ENCODE results near the gene RAP1GAP2. TPM values are rescaled to one million over a fixed set of nuclear protein-coding genes. Genes with fewer than 3 reads are reported as not detected.

RAP1GAP2 gene
- total RNA-seq, 1 donor from 2014 or later = 17.0 TPM

DNA sequence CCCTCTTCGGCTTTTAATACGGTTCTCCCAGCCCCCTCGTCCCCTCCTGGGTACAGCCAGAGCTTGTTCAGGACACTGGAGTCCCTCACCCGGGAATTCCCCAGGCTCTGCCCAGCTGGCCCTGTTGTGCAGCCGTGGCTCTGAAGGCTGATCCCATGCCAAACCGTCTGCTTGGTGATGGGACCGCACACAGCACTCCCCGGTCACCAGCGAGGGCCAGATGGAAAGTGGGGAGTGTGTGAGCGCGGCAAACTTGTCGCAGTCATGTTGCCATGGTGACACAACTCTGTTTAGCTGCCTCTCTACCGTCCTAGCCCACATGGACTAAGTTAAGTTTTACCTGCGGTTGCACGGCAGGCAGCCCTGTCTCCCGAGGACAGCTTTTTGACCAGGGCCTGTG lies 107.9 kb downstream of the RAP1GAP2 start:
- DNase-seq (peak; percentile 48), ATAC-seq (peak; percentile 73)
- Histone ChIP-seq H3K27me3 (ENCODE audit: low read depth) (no peaks in the 10 kb centered on the region), H3K36me3 (no peaks in the 10 kb centered on the region), H3K27ac (no peak overlapping the region), H3K4me3 (no peak overlapping the region), H3K9me3 (no peaks in the 10 kb centered on the region), H3K4me1 (no peaks in the 10 kb centered on the region)
- TF ChIP-seq, protein P1, sequence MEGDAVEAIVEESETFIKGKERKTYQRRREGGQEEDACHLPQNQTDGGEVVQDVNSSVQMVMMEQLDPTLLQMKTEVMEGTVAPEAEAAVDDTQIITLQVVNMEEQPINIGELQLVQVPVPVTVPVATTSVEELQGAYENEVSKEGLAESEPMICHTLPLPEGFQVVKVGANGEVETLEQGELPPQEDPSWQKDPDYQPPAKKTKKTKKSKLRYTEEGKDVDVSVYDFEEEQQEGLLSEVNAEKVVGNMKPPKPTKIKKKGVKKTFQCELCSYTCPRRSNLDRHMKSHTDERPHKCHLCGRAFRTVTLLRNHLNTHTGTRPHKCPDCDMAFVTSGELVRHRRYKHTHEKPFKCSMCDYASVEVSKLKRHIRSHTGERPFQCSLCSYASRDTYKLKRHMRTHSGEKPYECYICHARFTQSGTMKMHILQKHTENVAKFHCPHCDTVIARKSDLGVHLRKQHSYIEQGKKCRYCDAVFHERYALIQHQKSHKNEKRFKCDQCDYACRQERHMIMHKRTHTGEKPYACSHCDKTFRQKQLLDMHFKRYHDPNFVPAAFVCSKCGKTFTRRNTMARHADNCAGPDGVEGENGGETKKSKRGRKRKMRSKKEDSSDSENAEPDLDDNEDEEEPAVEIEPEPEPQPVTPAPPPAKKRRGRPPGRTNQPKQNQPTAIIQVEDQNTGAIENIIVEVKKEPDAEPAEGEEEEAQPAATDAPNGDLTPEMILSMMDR (IDR thresholded peaks at IDR 0.05) = no peak
- intact Hi-C loops (cut with DNase I) = no loop called here

DNA sequence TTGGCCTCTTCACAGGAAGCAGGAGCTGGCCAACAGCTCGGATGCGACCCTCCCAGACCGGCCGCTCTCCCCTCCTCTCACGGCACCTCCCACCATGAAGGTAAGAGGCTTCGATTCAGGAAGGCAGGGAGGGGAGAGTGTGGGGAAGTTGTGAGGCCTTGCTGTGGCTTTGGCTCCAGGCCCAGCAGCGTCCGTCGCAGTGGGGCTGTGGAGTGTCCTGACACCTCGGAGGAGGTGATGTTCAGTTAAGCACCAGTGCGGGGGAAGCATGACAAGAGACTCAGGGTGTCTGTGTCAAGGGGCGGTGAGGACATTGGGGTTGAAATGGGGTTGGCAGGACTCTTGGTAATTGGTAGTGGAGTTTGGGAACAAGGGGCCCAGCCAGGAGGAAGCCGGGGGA lies 109.0 kb downstream of the RAP1GAP2 start:
- H3K4me1 ChIP-seq = no peaks in the 10 kb centered on the region
- H3K4me3 ChIP-seq = no peak overlapping the region
- DNase-seq = no peak
- H3K27ac ChIP-seq = no peak overlapping the region
- intact Hi-C loops (cut with DNase I) = no loop called here
- H3K9me3 ChIP-seq = no peaks in the 10 kb centered on the region
- H3K27me3 ChIP-seq (ENCODE audit: low read depth) = no peaks in the 10 kb centered on the region
- TF ChIP-seq, protein P1 (IDR thresholded peaks at IDR 0.05) = no peak
- H3K36me3 ChIP-seq = no peaks in the 10 kb centered on the region
- no peak for ATAC-seq

DNA sequence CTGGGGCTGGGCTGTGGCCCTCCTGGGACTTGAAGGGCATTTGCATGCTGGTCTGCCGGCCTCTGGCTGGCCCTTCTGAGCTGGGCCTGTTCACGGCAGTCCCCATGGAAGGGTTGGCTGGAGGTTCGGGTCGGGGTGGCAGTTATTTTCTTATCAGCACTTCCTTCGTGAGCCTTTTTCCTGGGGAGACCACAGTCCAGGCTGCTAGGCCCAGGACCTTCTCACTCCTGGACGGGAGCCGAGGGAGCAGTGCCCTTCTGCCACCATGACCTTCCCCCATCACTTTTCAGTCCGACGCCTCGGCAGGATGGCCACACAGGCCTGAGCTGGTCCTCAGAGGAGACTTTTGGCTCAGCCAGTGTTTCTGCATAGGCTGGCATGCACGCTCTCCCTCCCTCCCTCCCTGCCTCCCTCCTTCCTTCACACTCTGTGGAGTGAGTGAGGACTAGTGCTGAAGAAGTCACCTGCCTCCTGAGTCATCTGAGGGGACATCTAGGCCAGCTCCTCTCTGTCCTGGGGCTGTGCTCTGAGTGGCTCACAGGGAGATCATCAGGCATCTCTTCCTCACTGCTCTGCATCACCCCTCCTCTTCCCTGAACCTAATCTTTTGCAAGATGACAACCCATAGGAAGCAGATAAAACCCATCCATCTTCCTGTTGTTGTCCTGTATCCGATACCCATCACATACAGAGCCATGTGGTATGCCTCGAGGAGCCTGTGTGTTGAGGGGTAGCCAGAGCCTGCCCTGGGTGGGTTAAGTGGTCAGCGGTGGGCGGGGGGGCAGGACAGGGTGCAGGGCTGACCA lies 109.7 kb downstream of the RAP1GAP2 start:
- no peaks in the 10 kb centered on the region for H3K9me3 ChIP-seq
- no peaks in the 10 kb centered on the region for H3K36me3 ChIP-seq
- DNase-seq = no peak
- no peaks in the 10 kb centered on the region for H3K27me3 ChIP-seq (ENCODE audit: low read depth)
- TF ChIP-seq, protein P1 (IDR thresholded peaks at IDR 0.05) = no peak
- no peaks in the 10 kb centered on the region for H3K4me1 ChIP-seq
- intact Hi-C loops (cut with DNase I) = no loop called here
- no peak for ATAC-seq
- no peak overlapping the region for H3K27ac ChIP-seq
- H3K4me3 ChIP-seq = no peak overlapping the region

DNA sequence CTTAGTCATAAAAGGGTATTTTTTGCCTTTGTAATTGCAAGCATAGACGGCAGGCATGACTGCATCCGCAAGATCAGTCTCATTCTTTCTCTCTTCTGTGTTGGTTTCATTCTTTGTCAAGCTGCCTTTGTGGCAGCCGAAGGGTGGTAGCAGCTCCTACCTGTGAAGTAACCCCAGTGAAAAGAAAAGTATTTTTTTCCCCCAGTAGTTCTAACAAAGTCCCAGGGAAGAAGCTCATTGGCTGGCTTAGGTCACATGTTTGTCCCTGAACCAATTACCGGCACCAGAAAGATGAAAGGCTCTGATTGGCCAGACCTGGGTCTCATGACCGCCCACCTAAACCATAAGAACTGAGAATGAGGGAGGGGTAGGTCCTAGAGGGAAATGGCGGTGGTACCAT lies 110.7 kb downstream of the RAP1GAP2 start:
- no peaks in the 10 kb centered on the region for H3K36me3 ChIP-seq
- DNase-seq (no peak), ATAC-seq (no peak)
- intact Hi-C loops (cut with DNase I) = no loop called here
- no peak overlapping the region for H3K4me3 ChIP-seq
- TF ChIP-seq, protein P1 (IDR thresholded peaks at IDR 0.05) = no peak
- no peaks in the 10 kb centered on the region for H3K4me1 ChIP-seq
- no peaks in the 10 kb centered on the region for H3K9me3 ChIP-seq
- no peak overlapping the region for H3K27ac ChIP-seq
- H3K27me3 ChIP-seq (ENCODE audit: low read depth) = no peaks in the 10 kb centered on the region

DNA sequence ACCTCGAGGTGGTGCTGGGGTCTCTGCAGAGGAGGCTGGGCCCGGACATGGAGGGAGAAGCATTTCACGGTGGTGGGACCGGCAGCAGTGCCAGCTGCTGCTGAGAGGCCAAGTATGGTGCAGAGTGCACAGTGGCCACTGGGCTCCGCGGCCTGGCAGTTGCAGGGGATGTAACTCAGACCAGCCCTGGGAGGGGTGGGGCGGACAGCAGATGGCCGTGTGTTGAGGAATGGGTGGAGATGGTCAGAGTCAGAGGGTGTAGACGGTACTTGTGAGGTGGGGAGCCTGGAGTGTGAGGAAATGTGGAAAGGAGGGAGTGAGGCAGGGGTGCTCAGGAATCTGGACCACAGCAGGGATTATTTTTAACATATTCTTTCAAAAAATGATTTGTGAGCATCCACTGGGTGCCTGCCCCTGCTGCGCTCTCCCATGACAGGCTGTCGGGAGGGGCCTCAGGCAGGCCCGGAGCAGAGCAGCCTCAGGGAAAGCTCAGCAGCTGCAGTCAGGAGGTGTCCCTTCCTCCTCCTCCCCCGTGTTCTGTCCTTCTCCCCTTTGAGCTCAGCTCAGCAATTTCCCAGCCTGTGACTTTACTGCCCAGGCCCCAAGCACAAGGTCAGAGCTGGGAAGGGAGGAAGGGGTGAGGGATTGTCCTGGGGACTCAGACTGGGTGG lies 113.1 kb downstream of the RAP1GAP2 start:
- Histone ChIP-seq H3K4me1 (no peaks in the 10 kb centered on the region), H3K9me3 (no peaks in the 10 kb centered on the region), H3K27ac (no peak overlapping the region), H3K36me3 (no peaks in the 10 kb centered on the region), H3K4me3 (no peak overlapping the region), H3K27me3 (ENCODE audit: low read depth) (no peaks in the 10 kb centered on the region)
- TF ChIP-seq, protein P1 (IDR thresholded peaks at IDR 0.05) = no peak
- intact Hi-C loops (cut with DNase I) = no loop called here
- no peak for ATAC-seq
- no peak for DNase-seq

Measured in lower lobe of right lung (tissue), 2 donors.